Iris pigment epithelial cell (primary cell): Measurements from ENCODE around the gene GPS2.
"Not testable (repeated sequence)": the region's sequence is repeated elsewhere in the genome, so short reads cannot be mapped to it uniquely, and the experiment has no call there.

Experiments
- DNase-seq: peaks from one replicate; pipeline ENCODE4 v3.0.0-alpha.2; 2011; ENCODE audit warnings: low read depth

The GPS2 gene

GRCh38 chr17:7314719-7315569, at the start of gene GPS2:
Gene GPS2 (minus strand): TSS chr17:7315360. CDS start chr17:7315052, 308 bp downstream.
- DNase-seq: peak; percentile 84

- DNase-seq: no peak
Observed at GRCh38 chr17:7363311-7363710, 48.2 kb upstream of the GPS2 start.

- DNase-seq: no peak
Observed at GRCh38 chr17:7361906-7362305, 46.7 kb upstream of the GPS2 start.

- no peak for DNase-seq
Observed at GRCh38 chr17:7357381-7357780, 42.2 kb upstream of the GPS2 start.

- DNase-seq: no peak
Observed at GRCh38 chr17:7356756-7357155, 41.6 kb upstream of the GPS2 start.

GRCh38 chr17:7356072-7356549, 41.0 kb upstream of the GPS2 start:
- DNase-seq: peak; percentile 56

- DNase-seq: no peak
Observed at GRCh38 chr17:7355573-7355972, 40.4 kb upstream of the GPS2 start.

GRCh38 chr17:7355053-7355452, 39.9 kb upstream of the GPS2 start, which contains the start of gene TMEM95:
Gene TMEM95 (plus strand): TSS chr17:7355156. CDS start chr17:7355205, 49 bp downstream.
- no peak for DNase-seq

- DNase-seq: peak; percentile 76
Observed at GRCh38 chr17:7354262-7354843, 39.2 kb upstream of the GPS2 start.

GRCh38 chr17:7352910-7353635, 37.9 kb upstream of the GPS2 start:
- no peak for DNase-seq

- no peak for DNase-seq
Observed at GRCh38 chr17:7352503-7352889, 37.3 kb upstream of the GPS2 start.

GRCh38 chr17:7351665-7352502, 36.7 kb upstream of the GPS2 start, which contains the start of gene KCTD11:
Gene KCTD11 (plus strand): TSS chr17:7352162.
- DNase-seq: peak; percentile 90

GRCh38 chr17:7348478-7349242, 33.5 kb upstream of the GPS2 start:
- DNase-seq: no peak

GRCh38 chr17:7347630-7348477, 32.7 kb upstream of the GPS2 start:
- no peak for DNase-seq

- no peak for DNase-seq
Observed at GRCh38 chr17:7346761-7347614, 31.8 kb upstream of the GPS2 start.

- DNase-seq: no peak
Observed at GRCh38 chr17:7343250-7343649, 28.1 kb upstream of the GPS2 start.

GRCh38 chr17:7341842-7342241, 26.7 kb upstream of the GPS2 start:
- DNase-seq: no peak

- DNase-seq: no peak
Observed at GRCh38 chr17:7340179-7340578, 25.0 kb upstream of the GPS2 start.

GRCh38 chr17:7337600-7337999, 22.4 kb upstream of the GPS2 start:
- DNase-seq: not testable (repeated sequence)
